NCI-H146 (cell line): ENCODE measurements around the gene PAPSS2.
A peak's percentile ranks its signal among the peaks of the same experiment; 100 is the strongest.

Experiments
- DNase-seq: peaks from one replicate; lab custom pipeline; 2025; lab: John Stamatoyannopoulos, UW

The PAPSS2 gene

DNA sequence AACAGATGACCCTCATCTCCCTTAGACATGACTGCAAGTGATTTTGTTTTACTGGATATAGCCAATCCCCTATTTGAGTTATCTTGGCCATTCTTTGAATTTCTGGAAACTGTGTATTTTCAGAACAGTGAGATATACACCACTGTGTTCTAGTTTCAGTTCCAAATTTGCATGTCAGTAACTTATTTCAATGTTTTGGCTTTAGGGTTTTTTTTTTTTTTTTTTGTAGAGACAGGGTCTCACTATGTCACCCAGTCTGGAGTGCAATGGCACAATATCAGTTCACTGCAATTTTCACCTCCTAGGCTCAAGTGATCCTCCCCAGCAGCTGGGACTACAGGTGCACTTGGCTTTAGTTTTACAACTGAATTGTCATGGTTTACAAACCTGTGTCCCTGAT lies 91.1 kb downstream of the PAPSS2 start:
- no peak for DNase-seq

DNA sequence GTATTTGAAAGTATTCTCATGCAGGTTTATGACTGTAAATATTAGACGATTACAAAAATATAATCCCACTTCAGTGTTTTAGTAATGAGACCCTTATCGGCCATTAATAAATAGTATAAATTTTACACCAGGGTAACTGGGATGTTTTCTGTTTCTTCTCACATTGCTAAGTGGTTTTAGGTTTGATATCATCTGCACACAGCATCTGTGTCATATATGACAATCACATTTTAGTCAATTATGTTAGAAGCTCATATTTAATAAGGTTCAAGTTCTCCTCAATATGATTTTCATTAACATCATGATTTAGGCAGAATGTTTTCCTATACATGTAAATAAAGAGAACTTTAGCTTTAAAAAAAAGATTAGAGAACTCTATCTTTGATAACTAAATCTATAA lies 91.6 kb downstream of the PAPSS2 start:
- DNase-seq, result no peak

- DNase-seq, result no peak
These were observed 92.9 kb downstream of the PAPSS2 start for GRCh38 chr10:87752566-87752965.

- DNase-seq, result no peak
These were observed 94.6 kb downstream of the PAPSS2 start for GRCh38 chr10:87753995-87754866.

GRCh38 chr10:87757685-87758084 lies 98.0 kb downstream of the PAPSS2 start:
- no peak for DNase-seq

- no peak for DNase-seq
These were observed 99.9 kb downstream of the PAPSS2 start for GRCh38 chr10:87759551-87759950.

- DNase-seq, result no peak
These were observed 100.7 kb downstream of the PAPSS2 start for GRCh38 chr10:87760195-87760905.

DNA sequence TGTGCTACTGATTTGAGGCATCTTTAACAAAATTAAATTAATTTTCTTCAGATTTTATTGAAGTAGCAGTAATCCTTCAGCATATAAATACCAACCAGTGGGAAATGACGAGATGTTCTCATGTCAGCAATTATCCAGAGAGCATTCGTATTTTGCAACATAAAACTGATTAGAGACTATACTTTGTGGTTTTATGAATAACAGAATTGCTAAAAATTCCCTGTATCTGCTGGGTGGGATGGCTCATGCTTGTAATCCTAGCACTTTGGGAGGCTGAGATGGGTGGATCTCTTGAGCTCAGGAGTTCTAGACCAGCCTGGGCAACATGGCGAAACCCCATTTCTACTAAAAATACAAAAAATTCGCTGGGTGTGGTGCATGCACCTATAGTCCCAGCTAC lies 101.5 kb downstream of the PAPSS2 start:
- DNase-seq, result no peak

DNA sequence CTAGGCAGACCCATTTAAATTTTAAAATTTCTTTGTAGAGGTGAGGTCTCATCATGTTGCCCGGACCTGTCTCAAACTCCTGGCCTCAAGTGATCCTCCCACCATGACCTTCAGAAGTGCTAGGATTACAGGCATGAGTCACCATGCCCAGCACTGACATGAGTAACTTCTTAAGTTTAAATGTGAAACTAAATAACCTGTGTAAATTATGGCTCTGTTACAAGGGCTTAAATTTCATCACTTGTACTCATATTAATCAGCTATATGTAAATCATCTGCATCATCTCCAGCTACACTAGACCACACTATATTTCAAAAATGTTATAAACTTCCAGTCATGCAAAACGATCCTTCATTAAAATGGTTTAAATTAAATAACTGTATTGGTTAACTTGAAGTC lies 102.2 kb downstream of the PAPSS2 start:
- no peak for DNase-seq

DNA sequence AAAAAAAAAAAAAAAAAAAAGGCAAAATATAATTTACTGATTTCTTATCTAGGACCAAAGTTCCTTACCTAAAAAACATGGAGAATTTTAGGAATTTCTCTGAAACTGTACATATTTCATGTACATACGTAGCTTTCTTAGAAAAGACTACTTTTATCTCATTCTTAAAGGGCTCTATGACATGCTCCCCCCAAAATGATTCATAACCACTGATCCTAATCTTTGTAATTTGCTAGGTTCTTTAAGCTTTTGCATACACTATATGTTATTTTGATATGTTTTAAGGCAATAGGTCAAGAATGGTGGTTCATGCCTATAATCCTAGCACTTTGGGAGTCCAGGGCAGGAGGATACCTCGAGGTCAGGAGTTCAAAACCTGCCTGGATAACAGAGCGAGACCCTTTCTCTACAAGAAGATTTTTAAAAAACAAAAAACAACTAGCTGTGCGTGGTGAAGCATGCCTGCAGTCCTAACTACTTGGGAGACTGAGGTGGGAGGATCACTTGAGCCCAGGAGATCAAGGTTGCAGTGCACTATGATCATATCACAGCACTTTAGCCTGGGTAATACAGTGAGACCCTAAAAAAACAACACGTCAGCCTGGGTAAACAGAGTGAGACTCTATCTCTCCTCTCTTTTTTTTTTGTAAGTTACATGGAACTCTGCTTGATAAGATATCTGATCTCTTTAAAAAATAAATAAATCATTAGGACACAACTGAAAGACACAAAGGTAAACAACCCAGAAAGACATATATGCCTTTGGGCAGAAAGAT lies 103.6 kb downstream of the PAPSS2 start:
- DNase-seq, result no peak

GRCh38 chr10:87764072-87764934 lies 104.6 kb downstream of the PAPSS2 start:
- DNase-seq, result no peak

GRCh38 chr10:87765666-87766376 lies 106.1 kb downstream of the PAPSS2 start:
- no peak for DNase-seq

- DNase-seq, result no peak
These were observed 107.6 kb downstream of the PAPSS2 start for GRCh38 chr10:87767253-87767652.

- peak; percentile 7 for DNase-seq
These were observed 112.3 kb downstream of the PAPSS2 start for GRCh38 chr10:87771871-87772500.

GRCh38 chr10:87775766-87776165 lies 116.1 kb downstream of the PAPSS2 start:
- no peak for DNase-seq

GRCh38 chr10:87776328-87776727 lies 116.7 kb downstream of the PAPSS2 start:
- no peak for DNase-seq

GRCh38 chr10:87781545-87781944 lies 121.9 kb downstream of the PAPSS2 start:
- no peak for DNase-seq

DNA sequence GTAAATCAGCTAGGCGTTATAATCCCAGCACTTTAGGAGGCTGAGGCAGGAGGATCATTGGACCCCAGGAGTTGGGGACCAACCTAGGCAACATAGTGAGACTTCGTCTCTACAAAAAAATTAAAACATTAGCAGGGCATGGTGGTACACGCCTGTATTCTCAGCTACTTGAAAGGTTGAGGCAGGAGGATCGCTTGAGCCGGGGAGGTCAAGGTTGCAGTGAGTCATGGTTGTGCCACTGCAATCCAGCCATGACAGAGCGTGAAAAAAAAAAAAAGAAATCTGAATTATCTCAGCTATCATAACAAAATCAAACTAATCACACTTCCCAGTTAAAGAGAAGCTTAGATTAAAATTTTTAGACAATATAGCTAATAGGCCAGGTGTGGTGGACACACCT lies 123.0 kb downstream of the PAPSS2 start:
- no peak for DNase-seq

- no peak for DNase-seq
These were observed 126.7 kb downstream of the PAPSS2 start for GRCh38 chr10:87786421-87786820.

- DNase-seq, result no peak
These were observed 130.5 kb downstream of the PAPSS2 start for GRCh38 chr10:87790185-87790584.

GRCh38 chr10:87794285-87794684 lies 134.6 kb downstream of the PAPSS2 start:
- no peak for DNase-seq
